Measurements from ENCODE around the gene ARGFX. TPM values are rescaled to one million over a fixed set of nuclear protein-coding genes. Genes with fewer than 3 reads are reported as not detected.

The ARGFX gene
- total RNA-seq (2011; cell fraction: chromatin; rRNA removed; ENCODE audit: low replicate concordance) = not detected in 2 replicates
- not detected in 2 replicates for total RNA-seq (2011; cell fraction: nucleolus; rRNA removed)
- not detected in 2 replicates for total RNA-seq (2011; cell fraction: nucleoplasm; rRNA removed)
- total RNA-seq (2014; rRNA removed) = not detected in 2 replicates
- total RNA-seq (2014; rRNA removed; fragmentation: Illumina TruSeq; extraction: Trizol) = not detected in 2 replicates
- not detected in 2 replicates for total RNA-seq (2015; rRNA removed; fragmentation: Illumina TruSeq; extraction: Trizol)
- not detected in 2 replicates for total RNA-seq (2021)
- not detected in 2 replicates for polyA plus RNA-seq (2011; rRNA removed)
- polyA plus RNA-seq (2011; cell fraction: cytosol; rRNA removed) = not detected in 2 replicates
- not detected in 2 replicates for polyA plus RNA-seq (2011; cell fraction: nucleus; rRNA removed)
- not detected in 2 replicates for polyA plus RNA-seq (2012)
- not detected in 2 replicates for polyA plus RNA-seq (2014; fragmentation: Illumina TruSeq; extraction: Trizol)
- polyA plus RNA-seq (2014; fragmentation: Nextera tagmentation; extraction: Ambion mirVana) = not detected
- polyA plus RNA-seq (2014; rRNA removed) = not detected in 2 replicates
- not detected in 2 replicates for polyA minus RNA-seq (2011; rRNA and poly(A)+ RNA removed)
- not detected in 2 replicates for polyA minus RNA-seq (2011; cell fraction: cytosol; rRNA and poly(A)+ RNA removed)
- polyA minus RNA-seq (2011; cell fraction: nucleus; rRNA and poly(A)+ RNA removed) = not detected in 2 replicates
- Bru-seq, nascent RNA = not detected
- not detected for BruChase-seq, experiment 1, labeled RNA remaining after a 2-hour chase
- not detected for BruChase-seq, experiment 2, labeled RNA remaining after a 6-hour chase
- long read RNA-seq, experiment 1 = 0 reads
- long read RNA-seq, experiment 2 = 0 reads
- long read RNA-seq, experiment 3 = 0 reads

DNA sequence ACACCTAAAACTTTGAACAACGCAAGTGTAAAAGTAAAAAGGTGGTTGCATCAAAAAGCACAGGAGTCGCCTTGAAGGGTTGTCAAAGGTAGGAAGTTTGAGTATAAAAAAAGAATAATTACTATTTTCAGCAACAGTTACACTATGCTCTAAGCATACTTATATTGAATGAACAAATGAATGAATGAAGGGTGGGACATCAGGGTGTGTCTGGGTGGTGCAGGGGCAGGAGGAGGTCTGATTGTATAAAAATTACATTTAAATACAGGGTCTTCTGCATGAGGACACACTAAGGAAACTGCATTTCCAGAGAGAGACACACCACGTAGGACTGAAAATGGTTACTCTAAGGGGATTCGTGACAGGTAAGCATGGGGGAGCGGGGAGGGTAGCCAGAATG lies at the start of gene ARGFX:
ARGFX (plus strand) TSS at position 301 of the 400 bp plus-strand sequence. CDS start 2,765 bp downstream, outside the sequence.
- no peaks in the 10 kb centered on the region for H3K36me3 ChIP-seq (ENCODE audit: control insufficient read depth, insufficient read depth, low read length)
- H3K4me1 ChIP-seq (replicated peaks in 1 of 2; ENCODE audit: control insufficient read depth in 2 of 2, insufficient read depth in 2 of 2, low read length in 2 of 2) = no peaks in the 10 kb centered on the region
- intact Hi-C loops (cut with micrococcal nuclease) = no loop called here
- WGBS (ENCODE audit: insufficient coverage, low coverage, missing lambda C conversion rate) = 43% methylated on average over 5 of the region's 5 CpGs
- in situ Hi-C loops (cut with MboI) = no loop called here
- H3K4me2 ChIP-seq (ENCODE audit: insufficient read depth, low read length) = no peak within 1 kb of the TSS
- no peak for FAIRE-seq
- no peak within 1 kb of the TSS for H3K4me3 ChIP-seq
- H3K79me2 ChIP-seq (ENCODE audit: control insufficient read depth, insufficient read depth, low read length) = no peaks in the 10 kb centered on the region
- no peak for DNase-seq (ENCODE audit: extremely low read depth in 1 of 4, low spot score in 3 of 4)
- ChIA-PET CTCF (ENCODE audit: low intra/inter-chr PET ratio) (no interaction called here), POLR2A (no interaction called here)
- no peak within 1 kb of the TSS for H3K27ac ChIP-seq (ENCODE audit: extremely low read depth, low read depth, low read length)
- H3K9ac ChIP-seq (ENCODE audit: insufficient read depth in 1 of 2, low read depth in 2 of 2, low read length in 2 of 2) = no peak within 1 kb of the TSS
- TF ChIP-seq WHSC1 (IDR thresholded peaks at IDR 0.05; ENCODE audit: low read length) (no peak), ZNF408 (CRISPR knock-in tag; IDR thresholded peaks at IDR 0.05; ENCODE audit: low read depth) (no peak)
- no peaks in the 10 kb centered on the region for H3K9me3 ChIP-seq (replicated peaks; ENCODE audit: control insufficient read depth, insufficient read depth, low read depth, low read length)
- no peaks in the 10 kb centered on the region for H3K27me3 ChIP-seq (ENCODE audit: control insufficient read depth in 2 of 2, insufficient read depth in 2 of 2, low read length in 2 of 2)
- no TSS peak for BruUV-seq (replicated peaks)
- H3K9me1 ChIP-seq (ENCODE audit: control insufficient read depth, insufficient read depth, low read length) = no peaks in the 10 kb centered on the region
- H2AFZ ChIP-seq (ENCODE audit: low read depth, low read length) = no peak within 1 kb of the TSS
- no peak for ATAC-seq
- no peaks in the 10 kb centered on the region for H4K20me1 ChIP-seq (replicated peaks; ENCODE audit: control insufficient read depth, insufficient read depth, low read length)

Data from K562 (cell line).